Middle frontal gyrus (tissue), 1 donor: Measurements from ENCODE around the gene ITGB2.

Experiments used
- DNase-seq: peaks from one replicate; pipeline ENCODE4 v3.0.0-alpha.2; 2015; ENCODE audit warnings: low spot score; ENCODE audit errors: extremely low spot score

Gene ITGB2

GRCh38 chr21:44955798-44956175 is 35.1 kb upstream of the ITGB2 start:
- DNase-seq: no peak

- DNase-seq: no peak
These were observed 34.6 kb upstream of the ITGB2 start for GRCh38 chr21:44955141-44955797.

- no peak for DNase-seq
These were observed 33.6 kb upstream of the ITGB2 start for GRCh38 chr21:44954281-44954771.

- DNase-seq: no peak
These were observed 32.9 kb upstream of the ITGB2 start for GRCh38 chr21:44953628-44954021.

GRCh38 chr21:44952929-44953627 is 32.4 kb upstream of the ITGB2 start:
- no peak for DNase-seq

GRCh38 chr21:44952116-44952928 is 31.6 kb upstream of the ITGB2 start:
- DNase-seq: no peak

- no peak for DNase-seq
These were observed 30.7 kb upstream of the ITGB2 start for GRCh38 chr21:44951186-44951915.

GRCh38 chr21:44950351-44950750 is 29.7 kb upstream of the ITGB2 start:
- DNase-seq: no peak

- no peak for DNase-seq
These were observed 29.1 kb upstream of the ITGB2 start for GRCh38 chr21:44949779-44950198.

- DNase-seq: no peak
These were observed 28.6 kb upstream of the ITGB2 start for GRCh38 chr21:44949161-44949778.

- no peak for DNase-seq
These were observed 27.9 kb upstream of the ITGB2 start for GRCh38 chr21:44948426-44949120.

GRCh38 chr21:44947930-44948331 is 27.2 kb upstream of the ITGB2 start:
- DNase-seq: no peak

GRCh38 chr21:44947111-44947929 is 26.6 kb upstream of the ITGB2 start:
- no peak for DNase-seq

GRCh38 chr21:44946254-44947041 is 25.7 kb upstream of the ITGB2 start:
- no peak for DNase-seq

GRCh38 chr21:44944596-44944995 is 23.9 kb upstream of the ITGB2 start:
- DNase-seq: no peak

- no peak for DNase-seq
These were observed 23.2 kb upstream of the ITGB2 start for GRCh38 chr21:44943686-44944550.

- no peak for DNase-seq
These were observed 22.4 kb upstream of the ITGB2 start for GRCh38 chr21:44943005-44943685.
